K562 (cell line): ENCODE measurements around the gene C2CD2L. TPM values are rescaled to one million over a fixed set of nuclear protein-coding genes. Genes with fewer than 3 reads are reported as not detected.

Source experiments
- DMBX1 ChIP-seq: fragments of 250-450 bp; sonication (Bioruptor Pico); IDR thresholded peaks from 2 replicates; pipeline ENCODE4 v1.8.0; 2022; ENCODE audit warnings: inconsistent platforms, mild to moderate bottlenecking, moderate library complexity, borderline replicate concordance
- GABPB1 ChIP-seq: sonication (generic); formaldehyde crosslinking; IDR thresholded peaks from 2 replicates; pipeline ENCODE4 v1.8.0; 2022; ENCODE audit warnings: mild to moderate bottlenecking, missing genetic modification reagents
- GABPB2 ChIP-seq: fragments of 250-450 bp; sonication (Bioruptor Pico); conservative IDR thresholded peaks from 2 replicates; pipeline ENCODE4 v1.5.1; 2021; ENCODE audit warnings: mild to moderate bottlenecking
- HLTF ChIP-seq: fragments of 450-650 bp; IDR thresholded peaks from 2 replicates; pipeline ENCODE4 v1.6.1; 2016
- JUND ChIP-seq, 2 experiments: IDR thresholded peaks; 2 replicates in 1 of 2; 3 replicates in 1 of 2; pipeline ENCODE4 v1.6.1; 2011; ENCODE audit warnings: borderline replicate concordance in 2 of 2, low read depth in 2 of 2, low read length in 2 of 2, improper control_type of control experiment in 1 of 2, missing biosample characterization in 1 of 2, missing genetic modification characterization in 1 of 2, missing genetic modification reagents in 1 of 2
- MEIS2 ChIP-seq: fragments of 450-650 bp; IDR thresholded peaks from 2 replicates; pipeline ENCODE4 v1.6.1; 2014; ENCODE audit warnings: mild to moderate bottlenecking; ENCODE audit not compliant: partially characterized antibody
- NBN ChIP-seq: fragments of 450-650 bp; IDR thresholded peaks from 2 replicates; pipeline ENCODE4 v1.6.1; 2016; ENCODE audit warnings: low read depth, mild to moderate bottlenecking
- NEUROD1 ChIP-seq: fragments of 150-350 bp; IDR thresholded peaks from 2 replicates; pipeline ENCODE4 v1.6.1; 2014; ENCODE audit warnings: borderline replicate concordance, low read length, low read depth; ENCODE audit not compliant: partially characterized antibody
- PCBP1 ChIP-seq: fragments of 200-400 bp; formaldehyde crosslinking; IDR thresholded peaks from 2 replicates; pipeline ENCODE4 v1.6.1; 2018; ENCODE audit warnings: mild to moderate bottlenecking, low read depth, low read length; ENCODE audit not compliant: poor library complexity, severe bottlenecking
- RAD51 ChIP-seq: fragments of 450-650 bp; IDR thresholded peaks from 2 replicates; pipeline ENCODE4 v1.7.1; 2016; ENCODE audit warnings: low read depth, mild to moderate bottlenecking, borderline replicate concordance
- TAL1 ChIP-seq: fragments of 450-650 bp; IDR thresholded peaks from 2 replicates; pipeline ENCODE4 v1.6.1; 2016; ENCODE audit warnings: mild to moderate bottlenecking
- ZNF133 ChIP-seq: fragments of 250-450 bp; sonication (Bioruptor Pico); IDR thresholded peaks from 2 replicates; pipeline ENCODE4 v1.4.0; 2020; ENCODE audit warnings: mild to moderate bottlenecking
- ZNF197 ChIP-seq: fragments of 200-800 bp; sonication (Bioruptor generic); IDR thresholded peaks from 2 replicates; pipeline ENCODE4 v1.6.1; 2016; ENCODE audit warnings: low read depth, missing genetic modification characterization, missing compliant biosample characterization
- ZNF717 ChIP-seq: fragments of 250-450 bp; sonication (Bioruptor Pico); IDR thresholded peaks from 2 replicates; pipeline ENCODE4 v1.5.0; 2021
- ZNF830 ChIP-seq: fragments of 250-450 bp; sonication (Bioruptor Pico); IDR thresholded peaks from 2 replicates; pipeline ENCODE4 v1.5.0; 2021; ENCODE audit warnings: mild to moderate bottlenecking
- polyA plus RNA-seq, 8 experiments: library from polyadenylated mRNA; depleted of rRNA in 4 of 8; stranded (reverse) in 5 of 8; unstranded in 3 of 8; fragments of >200 nt; fragmentation: Nextera tagmentation in 2 of 8; fragmentation: Illumina TruSeq in 1 of 8; extraction: Ambion mirVana in 2 of 8; extraction: Trizol in 1 of 8; gene quantifications; 2 replicates each; pipeline versions ENCODE4 v1.2.1 to v1.2.3, GENCODE V29; 2011 to 2014; ENCODE audit warnings: inconsistent platforms in 1 of 8, missing spikeins in 1 of 8
- total RNA-seq, 7 experiments: library from RNA; depleted of rRNA in 6 of 7; stranded (reverse); fragments of >200 nt in 6 of 7; fragmentation: Illumina TruSeq in 2 of 7; extraction: Trizol in 2 of 7; gene quantifications; 2 replicates each; pipeline versions ENCODE4 v1.2.1 to v1.2.3, GENCODE V29; 2011 to 2021; ENCODE audit warnings: low replicate concordance in 1 of 7
- TF ChIP-seq, protein P1 (sequence below): fragments of 250-450 bp; sonication (Bioruptor Pico); IDR thresholded peaks from 2 replicates; pipeline ENCODE4 v1.4.0; 2020
- TF ChIP-seq, protein P2 (sequence below): fragments of 450-650 bp; formaldehyde crosslinking; IDR thresholded peaks from 2 replicates; pipeline ENCODE4 v1.4.0; 2020; ENCODE audit warnings: mild to moderate bottlenecking, moderate library complexity
- TF ChIP-seq, protein P3 (sequence below), 3 experiments: IDR thresholded peaks in 2 of 3; conservative IDR thresholded peaks in 1 of 3; 2 replicates each; pipeline ENCODE4 v1.5.1; 2011 to 2012; ENCODE audit warnings: low read length in 3 of 3, mild to moderate bottlenecking in 3 of 3, control low read depth in 2 of 3, improper control_type of control experiment in 1 of 3, inconsistent platforms in 1 of 3, low read depth in 1 of 3, mixed read lengths in 1 of 3, moderate library complexity in 1 of 3; ENCODE audit not compliant: insufficient read depth in 2 of 3
- TF ChIP-seq, protein P4 (sequence below): fragments of 250-450 bp; sonication (Bioruptor Pico); IDR thresholded peaks from 2 replicates; pipeline ENCODE4 v1.8.0; 2022; ENCODE audit warnings: moderate library complexity, mild to moderate bottlenecking, inconsistent platforms
- TF ChIP-seq, protein P5 (sequence below): sonication (generic); formaldehyde crosslinking; IDR thresholded peaks from 2 replicates; pipeline ENCODE4 v1.8.1; 2023; ENCODE audit warnings: mild to moderate bottlenecking, missing genetic modification reagents, moderate library complexity

C2CD2L gene
- total and polyA plus RNA-seq, 9 of the 15 experiments (the other 6 are each of a cell fraction or from before 2014, with no cell fraction given), result 0.66 to 41.2 (median 14.8) TPM

DNA sequence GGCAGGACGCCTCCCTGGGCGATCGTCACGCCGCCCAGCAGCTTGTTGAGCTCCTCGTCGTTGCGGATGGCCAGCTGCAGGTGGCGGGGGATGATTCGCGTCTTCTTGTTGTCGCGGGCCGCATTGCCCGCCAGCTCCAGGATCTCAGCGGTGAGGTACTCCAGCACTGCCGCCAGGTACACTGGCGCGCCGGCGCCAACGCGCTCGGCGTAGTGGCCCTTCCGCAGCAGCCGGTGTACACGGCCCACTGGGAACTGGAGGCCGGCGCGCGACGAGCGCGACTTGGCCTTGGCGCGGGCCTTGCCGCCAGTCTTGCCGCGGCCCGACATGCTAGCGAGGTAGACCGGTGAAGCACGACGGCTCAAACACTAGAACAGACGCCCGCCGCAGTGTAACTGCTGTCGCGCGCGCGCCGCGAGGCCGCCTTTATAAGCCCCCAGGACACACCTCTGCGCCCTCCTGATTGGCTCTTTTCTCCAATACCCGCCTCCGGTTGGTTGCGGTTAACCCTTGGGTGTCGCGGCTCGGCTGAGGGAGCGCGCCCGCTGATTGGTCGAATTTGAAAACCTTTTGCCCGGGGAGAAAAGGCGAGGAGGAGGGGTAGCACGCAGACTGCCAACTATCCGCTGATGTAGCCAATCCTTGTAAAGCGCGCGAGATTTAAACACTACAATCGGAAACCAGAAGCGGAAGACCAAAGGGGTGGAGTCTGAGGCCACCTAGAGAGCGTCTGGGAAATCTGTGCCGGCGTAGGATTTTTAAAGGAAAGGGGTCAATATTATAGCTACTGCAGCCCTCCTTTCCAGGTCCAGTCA, 11.9 kb upstream of the C2CD2L start (continued):
- TF ChIP-seq, protein P1, sequence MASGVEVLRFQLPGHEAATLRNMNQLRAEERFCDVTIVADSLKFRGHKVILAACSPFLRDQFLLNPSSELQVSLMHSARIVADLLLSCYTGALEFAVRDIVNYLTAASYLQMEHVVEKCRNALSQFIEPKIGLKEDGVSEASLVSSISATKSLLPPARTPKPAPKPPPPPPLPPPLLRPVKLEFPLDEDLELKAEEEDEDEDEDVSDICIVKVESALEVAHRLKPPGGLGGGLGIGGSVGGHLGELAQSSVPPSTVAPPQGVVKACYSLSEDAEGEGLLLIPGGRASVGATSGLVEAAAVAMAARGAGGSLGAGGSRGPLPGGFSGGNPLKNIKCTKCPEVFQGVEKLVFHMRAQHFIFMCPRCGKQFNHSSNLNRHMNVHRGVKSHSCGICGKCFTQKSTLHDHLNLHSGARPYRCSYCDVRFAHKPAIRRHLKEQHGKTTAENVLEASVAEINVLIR (CRISPR knock-in tag), result no peak
- TF ChIP-seq PCBP1 (peak; percentile 96), ZNF133 (no peak), JUND (IDR thresholded peaks at IDR 0.05; ENCODE audit: borderline replicate concordance, low read depth, low read length) (peak; percentile 3; the same call in 1 of the 2 replicates), JUND (tag; IDR thresholded peaks at IDR 0.05; ENCODE audit: borderline replicate concordance, low read depth, low read length) (no peak; the same call in 2 of the 3 replicates), HLTF (no peak), RAD51 (no peak), NBN (peak; percentile 30; the same call in 1 of the 2 replicates), MEIS2 (no peak), DMBX1 (CRISPR knock-in tag) (no peak), GABPB1 (peak; percentile 92), GABPB2 (CRISPR knock-in tag) (no peak), ZNF830 (CRISPR knock-in tag) (peak; percentile 95), NEUROD1 (peak; percentile 87), ZNF717 (CRISPR knock-in tag) (no peak; the same call in 1 of the 2 replicates), TAL1 (no peak), ZNF197 (no peak)
- TF ChIP-seq, protein P2, sequence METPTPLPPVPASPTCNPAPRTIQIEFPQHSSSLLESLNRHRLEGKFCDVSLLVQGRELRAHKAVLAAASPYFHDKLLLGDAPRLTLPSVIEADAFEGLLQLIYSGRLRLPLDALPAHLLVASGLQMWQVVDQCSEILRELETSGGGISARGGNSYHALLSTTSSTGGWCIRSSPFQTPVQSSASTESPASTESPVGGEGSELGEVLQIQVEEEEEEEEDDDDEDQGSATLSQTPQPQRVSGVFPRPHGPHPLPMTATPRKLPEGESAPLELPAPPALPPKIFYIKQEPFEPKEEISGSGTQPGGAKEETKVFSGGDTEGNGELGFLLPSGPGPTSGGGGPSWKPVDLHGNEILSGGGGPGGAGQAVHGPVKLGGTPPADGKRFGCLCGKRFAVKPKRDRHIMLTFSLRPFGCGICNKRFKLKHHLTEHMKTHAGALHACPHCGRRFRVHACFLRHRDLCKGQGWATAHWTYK (CRISPR knock-in tag), result peak; percentile 84; the same call in 1 of the 2 replicates
- TF ChIP-seq, protein P3, sequence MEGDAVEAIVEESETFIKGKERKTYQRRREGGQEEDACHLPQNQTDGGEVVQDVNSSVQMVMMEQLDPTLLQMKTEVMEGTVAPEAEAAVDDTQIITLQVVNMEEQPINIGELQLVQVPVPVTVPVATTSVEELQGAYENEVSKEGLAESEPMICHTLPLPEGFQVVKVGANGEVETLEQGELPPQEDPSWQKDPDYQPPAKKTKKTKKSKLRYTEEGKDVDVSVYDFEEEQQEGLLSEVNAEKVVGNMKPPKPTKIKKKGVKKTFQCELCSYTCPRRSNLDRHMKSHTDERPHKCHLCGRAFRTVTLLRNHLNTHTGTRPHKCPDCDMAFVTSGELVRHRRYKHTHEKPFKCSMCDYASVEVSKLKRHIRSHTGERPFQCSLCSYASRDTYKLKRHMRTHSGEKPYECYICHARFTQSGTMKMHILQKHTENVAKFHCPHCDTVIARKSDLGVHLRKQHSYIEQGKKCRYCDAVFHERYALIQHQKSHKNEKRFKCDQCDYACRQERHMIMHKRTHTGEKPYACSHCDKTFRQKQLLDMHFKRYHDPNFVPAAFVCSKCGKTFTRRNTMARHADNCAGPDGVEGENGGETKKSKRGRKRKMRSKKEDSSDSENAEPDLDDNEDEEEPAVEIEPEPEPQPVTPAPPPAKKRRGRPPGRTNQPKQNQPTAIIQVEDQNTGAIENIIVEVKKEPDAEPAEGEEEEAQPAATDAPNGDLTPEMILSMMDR (IDR thresholded peaks at IDR 0.05 in 2 of 3, conservative IDR thresholded peaks at IDR 0.05 in 1 of 3; ENCODE audit: insufficient read depth in 2 of 3, low read depth in 1 of 3, low read length in 3 of 3), result peak; percentile 19 to 43 (median 42); a peak in 3 of 6 replicates
- TF ChIP-seq, protein P4, sequence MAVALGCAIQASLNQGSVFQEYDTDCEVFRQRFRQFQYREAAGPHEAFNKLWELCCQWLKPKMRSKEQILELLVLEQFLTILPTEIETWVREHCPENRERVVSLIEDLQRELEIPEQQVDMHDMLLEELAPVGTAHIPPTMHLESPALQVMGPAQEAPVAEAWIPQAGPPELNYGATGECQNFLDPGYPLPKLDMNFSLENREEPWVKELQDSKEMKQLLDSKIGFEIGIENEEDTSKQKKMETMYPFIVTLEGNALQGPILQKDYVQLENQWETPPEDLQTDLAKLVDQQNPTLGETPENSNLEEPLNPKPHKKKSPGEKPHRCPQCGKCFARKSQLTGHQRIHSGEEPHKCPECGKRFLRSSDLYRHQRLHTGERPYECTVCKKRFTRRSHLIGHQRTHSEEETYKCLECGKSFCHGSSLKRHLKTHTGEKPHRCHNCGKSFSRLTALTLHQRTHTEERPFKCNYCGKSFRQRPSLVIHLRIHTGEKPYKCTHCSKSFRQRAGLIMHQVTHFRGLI (CRISPR knock-in tag), result no peak
- TF ChIP-seq, protein P5, sequence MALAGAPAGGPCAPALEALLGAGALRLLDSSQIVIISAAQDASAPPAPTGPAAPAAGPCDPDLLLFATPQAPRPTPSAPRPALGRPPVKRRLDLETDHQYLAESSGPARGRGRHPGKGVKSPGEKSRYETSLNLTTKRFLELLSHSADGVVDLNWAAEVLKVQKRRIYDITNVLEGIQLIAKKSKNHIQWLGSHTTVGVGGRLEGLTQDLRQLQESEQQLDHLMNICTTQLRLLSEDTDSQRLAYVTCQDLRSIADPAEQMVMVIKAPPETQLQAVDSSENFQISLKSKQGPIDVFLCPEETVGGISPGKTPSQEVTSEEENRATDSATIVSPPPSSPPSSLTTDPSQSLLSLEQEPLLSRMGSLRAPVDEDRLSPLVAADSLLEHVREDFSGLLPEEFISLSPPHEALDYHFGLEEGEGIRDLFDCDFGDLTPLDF (CRISPR knock-in tag), result peak; percentile 97
